K562 (cell line): ENCODE data around the gene SLX1B.
"Not testable (repeated sequence)": the region's sequence is repeated elsewhere in the genome, so short reads cannot be mapped to it uniquely, and the experiment has no call there.

Experiments used
- CEBPZ ChIP-seq: fragments of 150-350 bp; IDR thresholded peaks from 2 replicates; pipeline ENCODE4 v1.6.1; 2014; ENCODE audit warnings: low read depth, mild to moderate bottlenecking, low read length, borderline replicate concordance
- CREB1 ChIP-seq, 2 experiments: sonication (generic) in 1 of 2; formaldehyde crosslinking in 1 of 2; IDR thresholded peaks; 2 replicates each; pipeline versions ENCODE4 v1.6.1 to v1.8.0; 2012 to 2022; ENCODE audit warnings: inconsistent platforms in 1 of 2, mild to moderate bottlenecking in 1 of 2, missing genetic modification reagents in 1 of 2, moderate library complexity in 1 of 2
- CTCF ChIP-seq, 3 experiments: IDR thresholded peaks in 2 of 3; conservative IDR thresholded peaks in 1 of 3; 2 replicates each; pipeline ENCODE4 v1.5.1; 2011 to 2012; ENCODE audit warnings: low read length in 3 of 3, mild to moderate bottlenecking in 3 of 3, control low read depth in 2 of 3, improper control_type of control experiment in 1 of 3, inconsistent platforms in 1 of 3, low read depth in 1 of 3, mixed read lengths in 1 of 3, moderate library complexity in 1 of 3; ENCODE audit not compliant: insufficient read depth in 2 of 3
- EHMT2 ChIP-seq: fragments of 450-650 bp; IDR thresholded peaks from 2 replicates; pipeline ENCODE4 v1.6.1; 2018; ENCODE audit warnings: antibody characterized with exemption
- EP300 ChIP-seq: IDR thresholded peaks from 2 replicates; pipeline ENCODE4 v1.6.1; 2012; ENCODE audit warnings: low read length, improper control_type of control experiment
- GATAD2B ChIP-seq: fragments of 450-650 bp; IDR thresholded peaks from 2 replicates; pipeline ENCODE4 v1.6.1; 2017; ENCODE audit warnings: mild to moderate bottlenecking, borderline replicate concordance
- HDGF ChIP-seq: fragments of 450-650 bp; IDR thresholded peaks from 2 replicates; pipeline ENCODE4 v1.6.1; 2016
- JUND ChIP-seq, 2 experiments: IDR thresholded peaks; 2 replicates in 1 of 2; 3 replicates in 1 of 2; pipeline ENCODE4 v1.6.1; 2011; ENCODE audit warnings: borderline replicate concordance in 2 of 2, low read depth in 2 of 2, low read length in 2 of 2, improper control_type of control experiment in 1 of 2, missing biosample characterization in 1 of 2, missing genetic modification characterization in 1 of 2, missing genetic modification reagents in 1 of 2
- LEF1 ChIP-seq: fragments of 450-650 bp; IDR thresholded peaks from 2 replicates; pipeline ENCODE4 v1.6.1; 2016; ENCODE audit warnings: mild to moderate bottlenecking
- MXI1 ChIP-seq: IDR thresholded peaks from 2 replicates; pipeline ENCODE4 v1.6.1; 2011; ENCODE audit warnings: low read depth, mild to moderate bottlenecking, improper control_type of control experiment, low read length
- POLR2A ChIP-seq: fragments of 450-650 bp; conservative IDR thresholded peaks from 2 replicates; pipeline ENCODE4 v1.6.1; 2016
- SMAD3 ChIP-seq: fragments of 450-650 bp; formaldehyde crosslinking; conservative IDR thresholded peaks from 2 replicates; pipeline ENCODE4 v1.4.0; 2020; ENCODE audit warnings: mild to moderate bottlenecking
- TAF15 ChIP-seq: fragments of 200-400 bp; formaldehyde crosslinking; IDR thresholded peaks from 2 replicates; pipeline ENCODE4 v1.6.1; 2017; ENCODE audit warnings: mild to moderate bottlenecking, low read depth, low read length, moderate library complexity
- XRCC4 ChIP-seq: IDR thresholded peaks from one replicate; pipeline ENCODE4 v1.6.1; 2011; ENCODE audit not compliant: insufficient read depth, insufficient read length; ENCODE audit errors: extremely low read depth

- not testable (repeated sequence) for TF ChIP-seq GATAD2B; JUND (IDR thresholded peaks at IDR 0.05; ENCODE audit: borderline replicate concordance, low read depth, low read length); JUND (tag; IDR thresholded peaks at IDR 0.05; ENCODE audit: borderline replicate concordance, low read depth, low read length); POLR2A; HDGF; EP300; XRCC4; CREB1 (IDR thresholded peaks at IDR 0.05); CREB1 (CRISPR knock-in tag; IDR thresholded peaks at IDR 0.05); SMAD3 (CRISPR knock-in tag); EHMT2; MXI1; CTCF (IDR thresholded peaks at IDR 0.05 in 2 of 3, conservative IDR thresholded peaks at IDR 0.05 in 1 of 3; ENCODE audit: insufficient read depth in 2 of 3, low read depth in 1 of 3, low read length in 3 of 3); TAF15; LEF1; CEBPZ
Observed at GRCh38 chr16:29467654-29468366, 13.5 kb downstream of the SLX1B start.
